K562 (cell line): Measurements from ENCODE around the gene PNMA8A.

Experiments
- ARNT ChIP-seq, 2 experiments: fragments of 450-650 bp; IDR thresholded peaks; 2 replicates each; pipeline ENCODE4 v1.6.1; 2016; ENCODE audit warnings: mild to moderate bottlenecking in 1 of 2
- CTCF ChIP-seq, 3 experiments: IDR thresholded peaks in 2 of 3; conservative IDR thresholded peaks in 1 of 3; 2 replicates each; pipeline ENCODE4 v1.5.1; 2011 to 2012; ENCODE audit warnings: low read length in 3 of 3, mild to moderate bottlenecking in 3 of 3, control low read depth in 2 of 3, improper control_type of control experiment in 1 of 3, inconsistent platforms in 1 of 3, low read depth in 1 of 3, mixed read lengths in 1 of 3, moderate library complexity in 1 of 3; ENCODE audit not compliant: insufficient read depth in 2 of 3
- EZH2 ChIP-seq: IDR thresholded peaks from 2 replicates; pipeline ENCODE4 v1.6.1; 2012; ENCODE audit warnings: low read depth, mild to moderate bottlenecking, inconsistent platforms, low read length, borderline replicate concordance
- FOXM1 ChIP-seq, 2 experiments: fragments of 450-650 bp in 1 of 2; sonication (generic) in 1 of 2; formaldehyde crosslinking in 1 of 2; IDR thresholded peaks; 2 replicates each; pipeline versions ENCODE4 v1.6.1 to v1.9.0; 2017 to 2022; ENCODE audit warnings: low read depth in 2 of 2, mild to moderate bottlenecking in 2 of 2, missing genetic modification reagents in 1 of 2, moderate library complexity in 1 of 2
- GMEB1 ChIP-seq: fragments of 250-450 bp; sonication (Bioruptor Pico); IDR thresholded peaks from 2 replicates; pipeline ENCODE4 v1.4.0; 2020; ENCODE audit warnings: mild to moderate bottlenecking
- NR4A1 ChIP-seq, 2 experiments: fragments of 250-450 bp in 1 of 2; fragments of 450-650 bp in 1 of 2; sonication (Bioruptor Pico) in 1 of 2; IDR thresholded peaks; 2 replicates each; pipeline versions ENCODE4 v1.4.0 to v1.6.1; 2016 to 2020; ENCODE audit warnings: mild to moderate bottlenecking in 2 of 2, missing compliant biosample characterization in 1 of 2, missing genetic modification characterization in 1 of 2, moderate library complexity in 1 of 2
- SETDB1 ChIP-seq: IDR thresholded peaks from one replicate; pipeline ENCODE4 v1.6.1; 2012; ENCODE audit warnings: low read length, control low read depth, inconsistent platforms
- ZC3H8 ChIP-seq: fragments of 450-650 bp; IDR thresholded peaks from 2 replicates; pipeline ENCODE4 v1.6.1; 2017
- ZHX1 ChIP-seq: fragments of 150-350 bp; conservative IDR thresholded peaks from 2 replicates; pipeline ENCODE4 v1.6.1; 2014; ENCODE audit warnings: low read length

GRCh38 chr19:46484656-46485055 lies 13.3 kb upstream of the PNMA8A start:
- TF ChIP-seq EZH2 (no peak), ZC3H8 (no peak), FOXM1 (IDR thresholded peaks at IDR 0.05; ENCODE audit: low read depth) (no peak), FOXM1 (CRISPR knock-in tag; IDR thresholded peaks at IDR 0.05; ENCODE audit: low read depth) (no peak), ARNT (IDR thresholded peaks at IDR 0.05) (no peak), GMEB1 (no peak), CTCF (IDR thresholded peaks at IDR 0.05 in 2 of 3, conservative IDR thresholded peaks at IDR 0.05 in 1 of 3; ENCODE audit: insufficient read depth in 2 of 3, low read depth in 1 of 3, low read length in 3 of 3) (no peak), NR4A1 (CRISPR knock-in tag; IDR thresholded peaks at IDR 0.05) (no peak), NR4A1 (tag; IDR thresholded peaks at IDR 0.05) (no peak), ZHX1 (no peak), SETDB1 (no peak)
